HEK293T (cell line): ENCODE results near the gene GBE1.

ENCODE experiments used
- CTCF ChIA-PET: fragments of 350-600 bp; formaldehyde crosslinking; extraction: SDS; loops from one replicate; lab custom pipeline; 2021; ENCODE audit warnings: antibody characterized with exemption, inconsistent platforms; lab: Yijun Ruan, JAX
- POLR2A ChIA-PET: fragments of 350-600 bp; formaldehyde crosslinking; extraction: SDS; loops from one replicate; lab custom pipeline; 2020; ENCODE audit warnings: antibody characterized with exemption, inconsistent platforms; lab: Yijun Ruan, JAX
- DNase-seq: peaks from one replicate; pipeline ENCODE4 v3.0.0; 2012; ENCODE audit warnings: mixed read lengths; ENCODE audit errors: extremely low spot score
- ARNT ChIP-seq: fragments of 450-650 bp; IDR thresholded peaks from 2 replicates; pipeline ENCODE4 v1.6.1; 2017; ENCODE audit warnings: mild to moderate bottlenecking
- BHLHE40 ChIP-seq: fragments of 450-650 bp; IDR thresholded peaks from 2 replicates; pipeline ENCODE4 v1.6.1; 2016; ENCODE audit warnings: mild to moderate bottlenecking, moderate library complexity, borderline replicate concordance
- CTBP1 ChIP-seq: fragments of 450-650 bp; IDR thresholded peaks from 2 replicates; pipeline ENCODE4 v1.6.1; 2016; ENCODE audit warnings: borderline replicate concordance
- ELF4 ChIP-seq: fragments of 450-650 bp; IDR thresholded peaks from 2 replicates; pipeline ENCODE4 v1.6.1; 2017; ENCODE audit warnings: antibody characterized with exemption
- FOXA1 ChIP-seq: fragments of 450-650 bp; IDR thresholded peaks from 2 replicates; pipeline ENCODE4 v1.6.1; 2016; ENCODE audit warnings: mild to moderate bottlenecking
- FOXK2 ChIP-seq: fragments of 450-650 bp; IDR thresholded peaks from 2 replicates; pipeline ENCODE4 v1.6.1; 2016; ENCODE audit warnings: mild to moderate bottlenecking
- FOXM1 ChIP-seq: fragments of 450-650 bp; IDR thresholded peaks from 2 replicates; pipeline ENCODE4 v1.6.1; 2017; ENCODE audit warnings: mild to moderate bottlenecking, borderline replicate concordance
- HDGF ChIP-seq: fragments of 450-650 bp; IDR thresholded peaks from 2 replicates; pipeline ENCODE4 v1.6.1; 2017; ENCODE audit warnings: antibody characterized with exemption, borderline replicate concordance
- L3MBTL2 ChIP-seq: fragments of 450-650 bp; conservative IDR thresholded peaks from 2 replicates; pipeline ENCODE4 v1.6.1; 2016; ENCODE audit warnings: mild to moderate bottlenecking
- LEF1 ChIP-seq: fragments of 450-650 bp; IDR thresholded peaks from 2 replicates; pipeline ENCODE4 v1.6.1; 2017; ENCODE audit warnings: mild to moderate bottlenecking, borderline replicate concordance
- NFRKB ChIP-seq: fragments of 450-650 bp; IDR thresholded peaks from 2 replicates; pipeline ENCODE4 v1.6.1; 2016; ENCODE audit warnings: mild to moderate bottlenecking, moderate library complexity
- SP1 ChIP-seq: fragments of 450-650 bp; IDR thresholded peaks from 2 replicates; pipeline ENCODE4 v1.6.1; 2017
- SUZ12 ChIP-seq: fragments of 450-650 bp; IDR thresholded peaks from 2 replicates; pipeline ENCODE4 v1.6.1; 2016; ENCODE audit warnings: mild to moderate bottlenecking
- TARDBP ChIP-seq: fragments of 450-650 bp; IDR thresholded peaks from 2 replicates; pipeline ENCODE4 v1.6.1; 2016
- ZNF384 ChIP-seq: fragments of 450-650 bp; IDR thresholded peaks from 2 replicates; pipeline ENCODE4 v1.6.1; 2016
- TF ChIP-seq, protein P1 (sequence below): fragments of 450-650 bp; IDR thresholded peaks from 2 replicates; pipeline ENCODE4 v1.6.1; 2016

Gene GBE1

DNA sequence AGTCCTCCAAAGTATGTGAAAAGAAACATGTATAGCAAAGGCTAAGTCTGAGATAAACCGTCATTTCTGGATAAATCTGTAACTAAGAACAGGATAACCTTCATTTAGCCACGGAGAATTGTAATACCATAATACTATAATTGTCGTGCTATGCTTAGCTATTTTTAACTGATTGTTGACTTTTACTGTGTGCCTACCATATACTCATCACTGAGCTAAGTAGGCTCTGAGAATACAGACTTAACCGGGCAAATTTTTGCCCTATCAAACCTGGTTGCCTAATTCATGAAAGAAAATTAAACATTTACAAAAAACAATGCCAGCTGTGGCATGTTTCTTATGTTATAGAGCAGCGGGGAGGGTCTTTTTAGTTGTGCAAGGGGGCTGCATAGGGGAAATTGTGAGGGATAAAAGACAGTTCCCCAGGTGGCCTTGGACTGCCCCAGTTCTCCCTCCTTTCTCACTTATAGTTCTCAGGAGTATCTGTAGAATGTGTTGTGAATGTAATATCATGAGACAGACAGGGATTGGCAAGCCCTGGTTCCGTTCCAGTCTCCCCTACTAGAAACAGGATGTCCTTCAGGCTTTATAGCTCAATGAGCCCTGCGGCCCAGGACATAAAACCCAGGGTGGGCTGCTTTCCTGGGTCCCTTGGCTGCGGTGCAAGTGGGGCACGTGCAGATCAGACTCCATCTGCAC, 318.5 kb downstream of the GBE1 start:
- no peak for DNase-seq
- CTCF ChIA-PET, result no interaction called here
- POLR2A ChIA-PET, result no interaction called here
- TF ChIP-seq ZNF384 (no peak), SUZ12 (no peak), CTBP1 (no peak), L3MBTL2 (no peak), LEF1 (no peak), SP1 (no peak), HDGF (no peak), ELF4 (no peak), BHLHE40 (no peak), FOXK2 (no peak), NFRKB (no peak), ARNT (no peak), FOXA1 (no peak), FOXM1 (no peak), TARDBP (no peak)
- TF ChIP-seq, protein P1, sequence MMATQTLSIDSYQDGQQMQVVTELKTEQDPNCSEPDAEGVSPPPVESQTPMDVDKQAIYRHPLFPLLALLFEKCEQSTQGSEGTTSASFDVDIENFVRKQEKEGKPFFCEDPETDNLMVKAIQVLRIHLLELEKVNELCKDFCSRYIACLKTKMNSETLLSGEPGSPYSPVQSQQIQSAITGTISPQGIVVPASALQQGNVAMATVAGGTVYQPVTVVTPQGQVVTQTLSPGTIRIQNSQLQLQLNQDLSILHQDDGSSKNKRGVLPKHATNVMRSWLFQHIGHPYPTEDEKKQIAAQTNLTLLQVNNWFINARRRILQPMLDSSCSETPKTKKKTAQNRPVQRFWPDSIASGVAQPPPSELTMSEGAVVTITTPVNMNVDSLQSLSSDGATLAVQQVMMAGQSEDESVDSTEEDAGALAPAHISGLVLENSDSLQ, result no peak

DNA sequence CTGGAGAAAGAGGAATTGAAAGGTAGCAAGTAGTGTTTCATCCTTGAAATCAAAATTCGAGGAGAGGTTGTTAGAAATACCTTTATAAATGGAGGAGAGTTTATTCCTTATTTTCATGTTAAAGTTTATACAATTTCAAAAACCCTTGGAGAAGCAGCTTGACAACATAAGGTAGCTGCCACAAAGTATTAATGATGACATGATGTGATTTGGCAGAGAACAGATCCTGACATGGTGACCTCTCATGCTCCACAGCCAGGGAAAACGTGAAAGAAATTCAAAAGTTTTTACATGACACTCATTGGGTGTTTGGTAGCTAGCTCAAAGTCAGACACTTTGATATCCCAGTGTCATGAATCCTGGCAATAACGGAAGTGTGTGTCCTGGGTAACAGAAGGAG, 320.8 kb downstream of the GBE1 start:
- TF ChIP-seq L3MBTL2 (no peak), HDGF (no peak), CTBP1 (no peak), ZNF384 (no peak), LEF1 (no peak), FOXK2 (no peak), NFRKB (no peak), SP1 (no peak), SUZ12 (no peak), ELF4 (no peak), FOXA1 (no peak), BHLHE40 (no peak), ARNT (no peak), TARDBP (no peak), FOXM1 (no peak)
- TF ChIP-seq, protein P1, result no peak
- CTCF ChIA-PET, result no interaction called here
- DNase-seq, result no peak
- POLR2A ChIA-PET, result no interaction called here
